ENCODE data around the gene SERPINH1.

SERPINH1 gene

DNA sequence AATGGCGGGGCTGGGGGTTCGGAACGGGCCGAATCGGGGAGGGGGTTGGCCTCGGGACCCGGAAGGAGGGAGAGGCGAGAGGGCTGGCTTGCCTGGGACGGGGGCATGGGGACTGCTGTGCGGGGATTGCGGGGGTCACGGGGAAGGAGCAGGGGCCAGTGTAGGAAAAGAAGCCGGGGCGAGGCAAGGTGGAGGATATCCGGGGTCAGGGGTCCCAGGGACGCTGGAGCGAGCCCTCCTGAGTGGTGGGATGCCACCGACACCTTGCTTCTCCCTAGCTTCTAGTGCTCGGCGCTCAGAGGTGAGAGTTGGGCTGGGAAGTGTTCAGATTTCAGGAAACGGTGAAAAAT is 35.9 kb upstream of the SERPINH1 start:
- no peaks in the 10 kb centered on the region for H3K27me3 Mint-ChIP-seq
- no peak for ATAC-seq
- H3K9me3 Mint-ChIP-seq: no peaks in the 10 kb centered on the region
- H3K27ac Mint-ChIP-seq: no peak overlapping the region
- H3K36me3 Mint-ChIP-seq: no peaks in the 10 kb centered on the region
- peak overlapping the region; percentile 82 for H3K4me3 Mint-ChIP-seq
- peaks cover 48% of the 10 kb centered on the region for H3K4me1 Mint-ChIP-seq

DNA sequence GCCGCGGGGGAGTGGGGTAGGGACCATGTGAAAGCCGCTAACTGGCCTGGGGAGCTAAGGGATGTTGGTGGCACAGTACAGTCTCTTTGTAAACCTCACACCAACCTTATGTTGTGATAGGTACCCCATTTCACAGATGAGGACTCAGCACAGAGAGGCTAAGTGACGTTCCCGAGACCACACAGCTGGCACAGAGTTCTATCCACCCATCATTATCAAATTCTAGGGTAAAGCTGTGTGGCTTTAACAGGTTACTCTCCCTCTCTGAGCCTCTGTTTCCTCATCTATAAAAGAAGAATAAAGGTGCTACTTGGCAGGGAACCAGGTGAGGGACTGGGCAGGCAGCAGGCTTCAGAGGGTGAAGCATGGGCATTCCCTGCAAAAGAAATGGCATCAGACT is 34.9 kb upstream of the SERPINH1 start:
- Mint-ChIP-seq H3K4me3 (peak overlapping the region; percentile 82), H3K27me3 (no peaks in the 10 kb centered on the region), H3K9me3 (no peaks in the 10 kb centered on the region), H3K4me1 (peaks cover 50% of the 10 kb centered on the region), H3K27ac (no peak overlapping the region), H3K36me3 (no peaks in the 10 kb centered on the region)
- no peak for ATAC-seq

DNA sequence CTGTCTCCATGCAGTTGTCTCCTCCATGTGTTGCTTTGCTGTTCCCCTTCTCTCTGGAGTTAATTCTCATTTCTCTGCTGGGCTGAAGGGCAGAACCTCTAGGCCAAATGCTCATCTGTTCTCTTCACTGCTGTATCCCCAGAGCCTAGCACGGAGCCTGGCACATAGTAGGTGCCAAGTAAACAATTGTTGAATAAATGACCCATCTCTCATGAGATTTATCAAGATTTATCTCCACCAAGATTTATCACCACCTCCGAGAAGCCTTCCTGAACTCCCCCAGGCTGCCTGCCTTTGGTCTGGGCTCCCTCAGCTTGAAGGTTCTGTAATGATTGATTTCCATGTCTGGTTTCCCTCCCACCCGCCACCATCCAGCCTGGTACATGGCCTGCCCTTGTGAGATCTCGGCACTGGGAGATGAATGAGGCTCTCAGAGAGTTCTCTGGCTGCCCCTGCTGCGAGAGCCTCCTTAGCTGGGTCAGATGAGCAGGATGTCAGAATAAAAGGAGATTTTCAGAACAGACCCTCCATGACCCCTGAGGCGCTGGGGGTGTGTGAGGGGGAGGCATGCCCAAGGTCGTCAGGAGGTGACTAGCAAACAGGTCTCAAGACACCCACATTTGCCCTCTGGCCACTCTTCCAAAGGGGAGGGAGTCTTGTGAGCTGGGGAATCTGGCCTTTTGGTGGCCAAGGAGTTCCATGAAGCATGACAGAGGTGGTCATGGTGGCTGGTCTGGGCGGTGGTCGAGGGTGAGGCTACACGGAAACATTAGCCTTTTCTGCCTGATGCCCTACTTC is 33.9 kb upstream of the SERPINH1 start:
- Mint-ChIP-seq H3K27me3 (no peaks in the 10 kb centered on the region), H3K36me3 (no peaks in the 10 kb centered on the region), H3K27ac (no peak overlapping the region), H3K4me1 (peaks cover 43% of the 10 kb centered on the region), H3K4me3 (no peak overlapping the region), H3K9me3 (no peaks in the 10 kb centered on the region)
- no peak for ATAC-seq

DNA sequence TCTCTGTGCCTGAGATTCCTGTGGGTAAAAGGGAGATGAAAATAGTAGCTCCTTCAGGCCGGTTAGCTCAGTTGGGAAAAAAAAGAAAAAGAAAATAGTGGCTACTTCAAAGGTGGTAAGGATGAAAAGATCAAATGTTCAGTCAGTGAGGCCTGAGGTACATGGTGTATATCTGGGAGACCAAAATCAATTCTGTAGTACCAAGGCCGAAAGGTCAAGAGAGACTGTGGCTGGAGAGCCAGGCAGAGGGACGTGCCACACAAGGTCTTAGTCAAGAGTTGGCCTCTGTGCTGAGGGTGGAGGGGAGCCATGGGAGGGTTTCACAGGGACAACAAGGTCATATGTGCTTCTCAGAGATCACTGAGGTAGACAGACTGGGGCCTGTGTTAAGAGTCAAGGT is 31.5 kb upstream of the SERPINH1 start:
- Mint-ChIP-seq H3K4me3 (no peak overlapping the region), H3K27me3 (peaks cover 1% of the 10 kb centered on the region)

DNA sequence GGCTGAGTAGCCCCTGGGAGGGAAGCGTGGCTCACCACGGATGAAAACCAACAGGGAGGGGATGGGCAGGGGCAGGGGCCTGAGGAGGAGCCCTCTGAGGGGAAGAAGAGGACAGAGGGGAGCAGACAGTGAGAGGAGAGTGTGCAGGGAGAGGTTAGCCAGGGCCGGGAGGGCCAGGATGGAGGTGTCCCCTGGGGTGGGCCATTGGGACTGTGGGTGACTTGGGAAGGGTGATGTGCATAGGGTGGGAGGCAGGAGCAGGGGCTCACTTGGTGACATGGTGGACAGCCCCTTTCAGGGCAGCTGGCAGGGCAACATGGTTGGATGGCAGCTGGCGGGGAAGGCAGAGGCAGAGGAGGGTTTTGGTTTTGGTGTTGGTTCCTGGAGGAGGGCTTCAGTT is 30.7 kb upstream of the SERPINH1 start:
- Mint-ChIP-seq H3K4me1 (peaks cover 36% of the 10 kb centered on the region), H3K27ac (no peak overlapping the region), H3K27me3 (peaks cover 9% of the 10 kb centered on the region), H3K9me3 (no peaks in the 10 kb centered on the region), H3K36me3 (no peaks in the 10 kb centered on the region), H3K4me3 (no peak overlapping the region)
- no peak for ATAC-seq

More for the DNA sequence above, 31.5 kb upstream of the SERPINH1 start:
- Mint-ChIP-seq H3K4me1 (peaks cover 31% of the 10 kb centered on the region), H3K36me3 (no peaks in the 10 kb centered on the region), H3K27ac (peak overlapping the region; percentile 3), H3K9me3 (no peaks in the 10 kb centered on the region)
- ATAC-seq: no peak

DNA sequence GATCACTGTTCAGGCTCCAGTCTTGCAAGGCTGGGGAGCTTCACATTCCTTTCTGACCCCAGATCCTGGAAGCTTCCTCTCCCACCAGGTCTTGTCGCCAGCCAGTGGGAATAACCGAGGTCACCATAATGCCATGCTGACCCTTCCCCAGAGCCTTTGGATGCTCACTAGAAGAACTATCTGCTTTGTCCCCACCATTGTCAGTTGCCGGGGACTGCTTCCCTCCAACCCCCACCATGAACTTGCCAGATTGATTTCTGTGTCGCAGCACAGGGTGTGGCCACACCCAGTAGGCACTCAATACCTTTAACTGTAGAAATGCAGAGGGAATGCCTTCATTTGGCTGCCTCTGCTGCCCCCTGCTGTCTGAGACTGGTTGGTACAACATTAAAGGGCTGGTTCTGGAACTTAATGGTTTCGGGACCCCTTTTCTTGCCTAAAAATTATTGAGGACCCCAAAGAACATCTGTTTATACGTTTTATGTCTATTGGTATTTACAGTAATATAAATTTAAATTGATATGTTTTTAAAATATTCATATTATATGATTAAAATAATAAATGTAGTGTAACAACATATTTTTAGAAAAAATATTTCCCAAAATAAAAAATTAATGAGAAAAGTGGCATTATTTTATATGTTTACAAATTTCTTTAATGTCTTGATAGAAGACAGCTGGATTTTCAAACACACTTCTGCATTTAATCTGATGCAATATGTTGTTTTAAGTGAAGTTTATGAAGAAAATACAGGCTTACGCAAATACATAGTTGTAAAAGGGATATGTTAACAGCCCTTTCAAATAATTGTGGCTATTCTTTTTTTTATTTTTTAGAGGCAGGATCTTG is 29.6 kb upstream of the SERPINH1 start:
- Mint-ChIP-seq H3K9me3 (no peaks in the 10 kb centered on the region), H3K36me3 (no peaks in the 10 kb centered on the region), H3K4me1 (peaks cover 47% of the 10 kb centered on the region), H3K27ac (no peak overlapping the region), H3K4me3 (no peak overlapping the region), H3K27me3 (peaks cover 12% of the 10 kb centered on the region)
- ATAC-seq: peak; percentile 63

DNA sequence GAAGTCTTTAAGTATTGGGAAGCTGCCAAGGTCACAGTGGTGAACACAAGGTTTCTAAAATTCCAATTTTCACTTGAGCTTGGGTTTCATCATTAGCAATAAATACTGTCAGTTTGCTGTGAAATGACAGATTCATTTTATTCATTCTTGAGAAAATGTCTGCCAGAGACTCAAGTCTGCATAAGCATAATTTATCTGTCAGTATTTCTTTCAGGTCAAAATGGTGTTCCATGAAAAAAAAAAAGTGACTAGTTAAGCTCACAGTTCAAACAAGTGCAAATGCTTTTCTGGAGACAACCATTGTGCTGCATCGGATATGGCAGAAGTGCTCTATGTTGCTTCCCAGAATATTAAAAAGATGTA is 28.2 kb upstream of the SERPINH1 start:
- Mint-ChIP-seq H3K27me3 (peaks cover 19% of the 10 kb centered on the region), H3K36me3 (no peaks in the 10 kb centered on the region), H3K4me1 (peaks cover 53% of the 10 kb centered on the region), H3K27ac (no peak overlapping the region), H3K9me3 (no peaks in the 10 kb centered on the region), H3K4me3 (no peak overlapping the region)
- ATAC-seq: no peak

DNA sequence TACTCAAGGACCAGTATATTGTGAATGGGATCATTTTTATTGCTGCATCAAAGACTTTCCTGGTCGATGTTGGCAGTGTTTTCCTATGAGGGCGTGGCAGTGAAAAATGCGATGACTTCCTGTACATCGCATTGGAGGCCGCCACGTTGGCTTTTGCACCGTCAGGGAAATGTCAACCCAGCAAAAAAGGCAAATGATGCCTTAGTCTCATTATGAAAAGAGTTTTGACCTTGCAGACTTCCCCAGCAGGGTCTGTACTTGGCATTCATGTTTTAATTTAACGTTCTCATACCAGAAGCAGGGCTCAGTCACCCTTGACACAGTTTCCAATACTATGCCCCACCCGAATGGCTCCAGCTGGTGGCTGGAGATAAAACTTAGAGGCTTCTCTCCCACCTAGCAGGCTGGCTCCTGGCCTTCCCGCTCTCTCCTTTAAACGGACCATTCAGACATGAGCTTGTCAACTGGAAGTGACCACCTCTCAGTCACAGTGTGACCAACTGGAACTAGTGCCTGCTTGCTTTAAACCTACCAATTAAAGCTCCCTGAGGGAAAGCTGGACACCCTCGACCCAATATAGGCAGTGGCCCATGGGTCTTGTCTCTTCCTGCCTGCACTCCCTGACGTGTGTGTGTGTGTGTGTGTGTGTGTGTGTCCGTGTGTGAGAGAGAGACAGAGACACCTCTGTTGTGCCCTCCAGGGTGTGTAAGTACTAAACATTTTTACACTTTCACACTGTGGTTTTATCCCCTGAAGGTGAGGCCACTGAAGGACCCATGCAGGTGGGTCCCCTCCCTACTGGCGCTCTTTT is 27.6 kb upstream of the SERPINH1 start:
- no peaks in the 10 kb centered on the region for H3K36me3 Mint-ChIP-seq
- ATAC-seq: no peak
- H3K4me3 Mint-ChIP-seq: no peak overlapping the region
- peaks cover 22% of the 10 kb centered on the region for H3K27me3 Mint-ChIP-seq
- no peaks in the 10 kb centered on the region for H3K9me3 Mint-ChIP-seq
- H3K4me1 Mint-ChIP-seq: peaks cover 52% of the 10 kb centered on the region
- no peak overlapping the region for H3K27ac Mint-ChIP-seq

DNA sequence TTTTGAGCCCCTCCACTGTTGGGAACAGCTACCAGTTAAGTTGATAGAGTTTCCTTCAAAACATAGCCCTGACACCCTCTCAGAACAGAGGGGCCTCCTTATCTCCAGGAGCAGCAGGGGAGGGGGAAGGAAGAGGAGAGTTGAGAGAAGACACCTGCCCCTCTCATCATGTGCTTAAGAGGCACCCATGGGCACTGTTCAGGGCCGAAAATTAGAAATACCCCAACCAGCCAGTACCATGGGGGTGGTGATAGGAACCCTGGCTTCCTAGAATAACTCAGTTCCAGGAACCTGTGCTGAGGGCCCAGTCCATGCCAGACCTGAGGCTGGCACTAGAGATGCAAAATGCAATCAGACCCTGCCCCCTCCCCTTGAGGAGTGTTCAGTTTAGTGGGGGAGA is 27.0 kb upstream of the SERPINH1 start:
- no peak for ATAC-seq
- Mint-ChIP-seq H3K27me3 (peaks cover 22% of the 10 kb centered on the region), H3K4me1 (peaks cover 52% of the 10 kb centered on the region), H3K9me3 (no peaks in the 10 kb centered on the region), H3K4me3 (no peak overlapping the region), H3K36me3 (no peaks in the 10 kb centered on the region), H3K27ac (no peak overlapping the region)

DNA sequence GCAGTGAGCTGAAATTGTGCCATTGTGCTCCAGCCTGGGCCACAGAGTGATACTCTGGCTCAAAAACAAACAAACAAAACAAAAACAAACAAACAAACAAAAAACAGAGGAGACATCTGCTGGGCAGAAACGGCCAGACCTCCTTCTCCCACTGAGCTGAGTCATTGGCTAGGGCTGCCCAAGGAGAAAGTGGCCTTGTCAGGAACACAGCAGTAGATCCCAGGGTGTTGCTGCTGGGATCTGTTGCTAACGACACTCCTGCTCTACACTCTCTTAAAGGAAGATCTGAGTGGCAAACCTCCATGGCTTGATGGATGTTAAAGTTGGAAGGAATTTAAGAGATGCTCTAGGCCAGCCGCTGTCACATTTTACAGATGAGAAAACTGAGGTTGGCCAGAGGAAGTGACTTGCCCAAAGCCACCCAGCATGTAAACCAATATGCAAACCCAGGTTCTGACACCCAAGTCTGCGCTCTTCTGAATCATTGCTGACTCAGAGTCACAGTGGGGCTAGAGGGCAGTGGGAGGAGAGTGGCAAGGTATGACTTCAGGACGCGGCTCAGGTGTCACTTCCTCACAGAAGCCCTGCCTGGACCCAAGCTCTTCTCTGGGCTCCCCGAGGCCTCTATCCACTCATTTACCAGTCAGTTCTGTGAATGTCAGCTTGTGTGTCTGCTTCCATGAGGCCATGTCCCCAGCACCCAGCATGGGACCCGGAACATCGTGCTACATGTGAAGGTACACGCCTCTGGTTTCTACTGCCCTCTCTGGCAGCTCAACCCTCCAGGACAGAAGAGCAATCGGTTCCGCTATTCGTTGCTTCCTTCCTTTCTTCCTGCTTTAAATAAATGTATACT is 25.0 kb upstream of the SERPINH1 start:
- Mint-ChIP-seq H3K4me1 (peaks cover 41% of the 10 kb centered on the region), H3K4me3 (peak overlapping the region; percentile 52), H3K9me3 (no peaks in the 10 kb centered on the region), H3K27ac (peak overlapping the region; percentile 44), H3K27me3 (peaks cover 23% of the 10 kb centered on the region), H3K36me3 (no peaks in the 10 kb centered on the region)
- peak; percentile 95 for ATAC-seq

DNA sequence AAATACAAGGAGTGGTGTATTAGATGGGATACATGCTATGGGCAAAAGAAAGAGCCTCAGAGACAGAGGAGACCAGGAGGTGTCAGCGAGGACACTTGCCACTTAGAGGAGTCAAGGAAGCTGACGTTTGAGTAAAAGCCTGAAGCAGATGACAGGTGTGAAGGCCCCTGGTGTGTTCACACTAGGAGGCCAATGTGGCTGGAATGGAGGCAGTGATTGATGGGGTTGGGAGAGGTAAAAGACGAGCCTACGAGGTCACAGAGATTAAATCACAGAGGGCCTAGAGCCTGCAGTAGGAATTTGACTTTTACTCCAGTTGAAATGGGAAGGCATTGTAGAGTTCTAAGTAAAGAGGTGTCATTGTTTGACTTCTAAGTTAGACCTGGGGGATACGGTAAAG is 24.3 kb upstream of the SERPINH1 start:
- Mint-ChIP-seq H3K4me1 (peaks cover 37% of the 10 kb centered on the region), H3K9me3 (no peaks in the 10 kb centered on the region), H3K27ac (peak overlapping the region; percentile 44), H3K4me3 (peak overlapping the region; percentile 52), H3K36me3 (no peaks in the 10 kb centered on the region), H3K27me3 (peaks cover 31% of the 10 kb centered on the region)
- ATAC-seq: no peak

DNA sequence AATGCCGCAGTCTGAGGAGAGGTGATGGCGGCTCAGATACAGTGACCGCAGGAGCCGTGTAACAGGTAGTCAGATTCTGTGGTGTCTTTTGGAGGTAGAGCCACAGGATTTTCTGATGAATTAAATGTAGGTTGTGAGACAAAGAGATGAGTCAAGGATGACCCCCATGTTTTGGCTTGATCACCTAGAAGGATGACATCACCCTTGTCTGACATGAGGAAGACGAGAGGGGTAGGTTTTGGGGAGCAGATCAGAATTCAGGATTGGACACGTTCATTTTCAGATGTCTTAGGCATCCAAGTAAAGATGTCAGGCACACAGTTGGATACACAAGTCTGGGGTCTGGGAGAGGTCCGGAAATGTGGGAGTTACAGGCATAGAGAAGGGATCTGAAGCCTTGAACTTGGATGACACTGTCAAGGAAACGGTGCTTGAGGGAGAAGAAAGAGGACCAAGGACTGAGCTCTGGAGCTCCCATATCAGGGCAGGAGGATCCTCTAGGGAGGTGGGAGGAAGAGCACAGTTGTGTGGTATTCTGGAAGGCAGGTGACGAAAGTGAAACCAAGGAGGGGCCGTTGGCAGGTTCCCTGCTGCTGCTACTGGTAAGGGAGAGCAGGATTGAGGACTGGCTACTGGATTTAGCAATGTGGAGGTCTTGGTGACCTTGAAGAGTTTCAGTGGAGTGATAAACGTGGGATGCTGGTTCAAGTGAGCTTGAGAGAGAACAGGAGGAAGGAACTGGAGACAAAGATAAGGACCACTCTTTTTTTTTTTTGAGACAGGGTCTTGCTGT is 23.7 kb upstream of the SERPINH1 start:
- Mint-ChIP-seq H3K36me3 (no peaks in the 10 kb centered on the region), H3K27me3 (peaks cover 37% of the 10 kb centered on the region), H3K4me1 (peaks cover 37% of the 10 kb centered on the region), H3K9me3 (no peaks in the 10 kb centered on the region), H3K4me3 (no peak overlapping the region), H3K27ac (peak overlapping the region; percentile 44)
- no peak for ATAC-seq

DNA sequence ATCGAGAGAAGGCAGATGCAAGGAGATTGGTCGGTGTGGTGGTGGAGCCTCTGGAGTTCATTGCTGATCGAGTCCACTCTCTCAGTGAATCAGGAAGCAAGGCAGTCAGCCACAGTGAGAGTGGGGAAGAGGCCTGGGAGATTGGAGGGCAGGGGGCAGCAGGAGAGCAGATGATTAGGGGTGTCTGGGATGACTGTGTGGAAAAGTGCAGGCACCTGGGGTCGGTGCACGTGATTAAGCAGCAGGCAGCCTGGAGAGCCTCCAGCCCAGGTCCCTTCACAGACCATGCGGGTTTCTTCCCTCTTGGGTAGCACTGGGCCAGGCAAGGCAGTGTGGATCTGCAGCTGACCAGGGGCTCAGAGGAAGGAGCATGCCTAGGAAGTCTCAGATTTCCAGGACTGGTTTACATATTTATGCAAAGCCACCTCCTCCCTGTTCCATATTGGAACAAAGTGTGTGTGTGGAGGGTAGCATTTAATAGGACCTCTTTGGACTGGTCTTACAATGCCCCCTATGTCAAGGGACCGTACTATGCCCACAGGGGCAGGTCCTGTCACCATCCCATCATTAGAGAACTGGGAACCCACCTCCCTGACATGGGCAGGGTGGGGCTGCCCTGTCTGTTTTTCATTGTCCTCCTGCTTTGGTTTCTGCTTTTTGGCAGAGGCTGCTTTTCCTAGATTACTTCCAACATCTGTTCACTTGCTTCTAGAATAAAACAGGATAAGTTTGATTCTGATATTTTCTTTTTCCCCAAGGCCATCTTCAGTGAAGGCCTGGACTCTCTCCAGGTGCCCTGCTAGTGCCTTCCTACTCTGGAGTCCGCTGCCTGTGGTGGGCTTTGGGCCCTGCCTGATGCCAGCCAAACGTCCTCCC is 22.4 kb upstream of the SERPINH1 start:
- Mint-ChIP-seq H3K36me3 (no peaks in the 10 kb centered on the region), H3K9me3 (no peaks in the 10 kb centered on the region), H3K27me3 (peaks cover 45% of the 10 kb centered on the region), H3K27ac (no peak overlapping the region), H3K4me1 (peaks cover 33% of the 10 kb centered on the region), H3K4me3 (no peak overlapping the region)
- ATAC-seq: no peak

Data from stimulated activated memory B cell treated with anti-CD40 and anti-IgM and Interleukin-4, amounts not matched to agents 10 μg/mL and 1 μg/mL and 100 μg/mL, for 72 hours (primary cell).